GM11168 (cell line): ENCODE results near the gene UTS2B.

Source experiments
- in situ Hi-C: fragments of 300-500 bp; cut with MboI; formaldehyde crosslinking; loops from one replicate; pipeline ENCODE4 v1.12.0; 2022; ENCODE audit warnings: low sequenced_read_pairs; ENCODE audit not compliant: unreplicated experiment

UTS2B gene

DNA sequence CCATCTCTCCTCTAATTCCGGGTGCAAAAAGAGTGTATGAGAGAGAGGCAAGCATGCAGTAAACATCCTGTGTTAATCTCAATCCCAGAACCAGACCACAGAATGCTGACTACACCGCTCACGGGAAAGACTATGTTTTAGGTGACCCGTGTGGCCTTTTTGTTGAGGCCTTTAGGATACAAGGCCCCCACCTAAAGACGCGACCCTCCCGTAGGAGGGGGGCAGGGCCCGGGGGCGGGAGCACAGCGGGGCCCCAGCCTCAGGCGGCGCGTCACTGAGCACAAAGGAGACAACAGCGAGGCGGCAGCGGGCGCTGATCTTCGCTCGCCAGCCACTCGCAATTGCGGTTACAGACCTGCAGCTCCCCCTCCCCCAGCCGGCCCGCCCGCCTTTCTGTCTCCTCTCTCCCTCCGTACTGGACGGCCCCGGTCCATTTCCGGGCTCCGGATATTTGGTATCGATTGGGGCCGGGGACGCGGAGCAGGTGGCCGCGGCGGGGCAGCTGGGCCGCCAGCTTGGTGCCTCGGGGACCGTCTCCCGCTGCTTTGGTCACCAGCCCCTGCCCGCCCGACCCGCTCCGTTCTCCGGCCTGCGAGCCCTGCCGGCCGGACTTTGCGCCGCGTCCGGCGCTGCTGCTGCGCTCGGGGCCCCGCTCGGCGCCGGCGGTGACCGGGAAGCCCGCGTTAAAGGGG is 1.2 kb downstream of the UTS2B start, which contains the start of gene CCDC50:
TSS of gene CCDC50 (plus strand) at position 433 of the 692 bp plus-strand sequence. CDS start 281 bp downstream, outside the sequence.
- in situ Hi-C loops, result no loop called here

DNA sequence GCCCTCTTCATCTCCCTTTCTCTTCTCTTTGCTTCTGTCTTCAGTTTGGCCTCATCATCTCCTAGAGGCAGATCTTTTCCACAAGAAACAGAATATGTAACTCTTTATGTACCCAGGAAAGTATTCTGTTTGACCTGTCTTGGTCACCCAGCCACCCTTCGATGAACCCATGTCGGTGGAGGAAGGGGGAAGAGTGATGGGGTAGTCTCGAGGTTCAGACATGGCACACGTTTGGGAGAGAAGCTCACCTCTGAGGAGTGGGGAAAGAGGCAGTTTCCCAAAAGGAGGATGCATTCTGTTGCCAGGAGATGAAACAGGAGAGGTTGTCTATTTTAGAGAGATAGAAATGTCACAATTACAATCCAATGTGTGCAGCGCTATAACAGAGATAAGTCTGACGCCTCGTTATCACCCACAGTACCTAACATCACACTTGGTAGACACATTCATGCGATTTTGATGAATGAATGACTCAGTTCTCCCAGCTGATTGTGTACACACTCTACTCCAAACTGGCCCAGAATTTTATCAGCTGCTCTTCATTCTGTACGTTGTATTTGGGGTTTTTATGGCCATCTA is 1.9 kb downstream of the UTS2B start:
- in situ Hi-C loops, result no loop called here

DNA sequence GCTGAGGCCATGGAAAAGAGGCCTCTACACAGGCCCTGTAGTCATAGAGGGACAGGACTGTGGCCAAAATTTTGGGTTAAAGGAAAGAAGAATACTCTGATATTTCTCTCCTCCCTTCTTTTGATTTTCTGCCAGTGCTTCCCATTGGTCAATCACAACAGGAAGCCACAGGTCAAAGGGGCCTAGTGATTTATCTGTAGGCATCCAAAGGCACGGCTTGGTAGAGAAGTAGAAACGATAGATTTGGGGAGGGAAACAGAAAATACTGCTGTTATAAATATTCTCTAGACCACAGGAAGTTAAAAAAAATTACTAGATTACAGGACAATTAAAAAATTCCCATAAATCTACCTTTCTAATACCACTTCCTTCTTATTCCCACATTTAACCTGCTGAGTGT is 2.8 kb downstream of the UTS2B start:
- in situ Hi-C loops, result no loop called here

DNA sequence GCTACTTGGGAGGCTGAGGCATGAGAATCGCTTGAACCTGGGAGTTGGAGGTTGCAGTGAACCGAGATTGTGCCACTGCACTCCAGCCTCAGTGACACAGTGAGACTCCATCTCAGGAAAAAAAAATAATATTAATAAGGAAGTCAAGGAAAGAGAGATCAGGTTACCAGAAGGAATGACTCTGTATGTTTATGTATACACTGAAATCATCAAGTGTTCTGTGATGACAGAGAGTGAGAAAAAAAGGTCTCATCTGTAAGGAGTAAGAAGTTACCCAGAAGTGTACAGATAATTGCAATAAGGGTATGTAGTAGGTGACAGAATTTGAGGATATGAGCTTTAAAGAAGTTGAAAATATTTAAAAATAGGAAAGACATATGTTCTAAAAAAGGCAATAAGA is 5.4 kb downstream of the UTS2B start:
- in situ Hi-C loops, result no loop called here

DNA sequence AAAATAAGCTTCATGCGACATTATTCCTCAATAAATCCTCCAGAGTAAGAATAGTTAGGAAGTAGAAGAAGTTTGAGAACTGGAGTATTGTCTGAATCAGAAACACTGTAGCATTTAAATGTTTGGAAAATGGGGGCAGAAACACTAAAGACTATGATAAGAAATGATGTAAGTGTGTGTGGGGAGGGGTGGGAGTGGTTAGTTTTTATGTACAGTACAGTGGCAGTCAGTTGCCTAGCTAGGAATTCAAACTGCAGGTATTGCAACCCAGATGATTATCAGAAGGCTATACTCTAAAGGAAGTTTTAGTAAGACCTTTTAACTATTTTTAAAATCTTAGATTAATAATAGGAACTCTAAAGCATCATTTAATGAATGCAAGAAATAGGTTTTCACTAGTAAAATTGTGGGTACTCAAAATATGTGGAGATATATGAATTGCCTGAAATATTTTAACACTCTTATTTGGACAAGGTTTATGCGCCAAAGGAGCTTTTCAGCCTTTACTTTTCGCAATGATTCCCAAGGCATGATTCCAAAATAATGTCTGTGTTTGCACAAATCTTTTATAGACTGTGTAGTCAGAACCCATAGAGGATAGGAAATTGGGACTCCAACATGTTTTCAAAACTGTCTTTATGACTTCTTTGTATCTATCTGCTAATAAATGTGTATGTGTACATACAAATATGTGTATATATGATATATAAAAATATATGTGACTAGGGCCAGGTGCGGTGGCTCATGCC is 9.1 kb downstream of the UTS2B start:
- in situ Hi-C loops, result no loop called here

DNA sequence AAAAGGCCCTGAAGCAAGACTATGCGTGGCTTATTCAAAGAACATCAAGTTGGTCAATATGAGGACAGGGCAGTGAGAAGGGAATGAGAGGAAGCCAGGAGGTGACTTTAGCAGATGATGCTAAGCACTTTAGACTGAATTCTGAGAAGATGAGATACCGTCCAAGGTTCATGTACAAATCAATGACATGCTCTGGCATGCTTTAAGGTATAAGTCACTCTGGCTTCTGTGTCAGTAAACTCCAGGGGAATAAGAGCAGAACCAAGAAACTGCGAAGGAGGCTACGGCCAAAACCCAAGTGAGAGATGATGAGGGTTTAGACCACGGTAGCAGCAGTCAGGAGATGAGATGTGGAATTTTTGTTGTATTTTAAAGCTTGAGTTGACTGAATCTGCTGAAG is 10.0 kb downstream of the UTS2B start:
- in situ Hi-C loops, result no loop called here

DNA sequence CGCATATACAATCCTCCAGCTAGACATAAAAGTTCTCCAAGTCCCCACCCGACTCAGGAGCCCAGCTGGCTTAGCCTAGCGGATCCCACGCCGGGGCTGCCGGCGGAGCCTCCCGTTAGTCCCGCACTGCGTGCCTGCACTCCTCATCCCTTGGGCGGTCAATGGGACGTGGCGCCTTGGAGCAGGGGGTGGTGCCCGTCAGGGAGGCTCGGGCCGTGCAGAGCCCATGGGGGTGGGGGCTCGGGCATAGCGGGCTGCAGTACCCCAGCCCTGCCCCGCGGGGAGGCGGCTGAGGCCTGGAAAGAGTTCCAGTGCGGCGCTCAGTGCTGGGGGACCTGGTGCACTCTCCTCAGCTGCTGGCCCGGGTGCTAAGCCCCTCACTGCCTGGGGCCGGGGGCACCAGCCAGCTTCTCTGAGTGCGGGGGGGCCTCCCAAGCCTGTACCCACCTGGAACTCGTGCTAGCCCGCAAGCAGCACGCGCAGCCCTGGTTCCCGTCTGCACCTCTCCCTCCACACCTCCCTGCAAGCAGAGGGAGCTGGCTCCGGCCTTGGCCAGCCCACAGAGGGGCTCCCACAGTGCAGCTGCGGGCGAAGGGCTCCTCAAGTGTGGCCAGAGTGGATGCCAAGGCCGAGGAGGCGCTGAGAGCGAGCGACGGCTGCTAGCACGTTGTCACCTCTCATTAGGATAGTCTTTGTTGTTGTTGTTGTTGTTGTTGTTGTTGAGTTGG is 13.3 kb downstream of the UTS2B start:
- in situ Hi-C loops, result no loop called here

DNA sequence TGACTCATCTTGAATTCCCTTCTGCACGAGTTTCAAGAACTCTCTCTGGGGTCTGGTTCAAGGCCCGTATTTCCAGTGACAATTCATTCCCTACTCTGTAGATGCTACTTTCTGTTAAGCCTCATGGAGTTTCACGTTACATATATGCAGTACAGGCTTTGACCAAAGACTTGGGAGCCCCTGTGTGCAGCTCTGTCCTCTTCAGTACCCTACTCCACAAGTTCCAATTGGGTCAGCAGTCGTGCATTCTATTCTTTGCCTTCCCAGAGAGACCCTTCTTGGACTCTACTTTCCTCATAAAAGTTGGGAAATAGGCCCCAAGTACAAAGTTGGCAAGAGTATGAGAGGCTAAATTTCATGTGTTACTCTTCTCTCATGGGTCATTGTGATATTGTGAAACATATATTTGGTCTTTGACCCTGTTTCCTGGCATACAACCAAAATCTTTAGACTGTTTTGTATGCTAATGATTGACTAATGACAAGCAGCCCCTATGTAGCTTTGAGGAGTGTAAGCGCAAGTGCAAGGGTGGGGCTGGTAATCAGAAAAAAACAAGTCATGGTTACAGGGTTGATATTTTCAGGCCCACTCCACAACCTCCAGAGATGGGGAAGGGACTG is 16.1 kb downstream of the UTS2B start:
- in situ Hi-C loops, result no loop called here

DNA sequence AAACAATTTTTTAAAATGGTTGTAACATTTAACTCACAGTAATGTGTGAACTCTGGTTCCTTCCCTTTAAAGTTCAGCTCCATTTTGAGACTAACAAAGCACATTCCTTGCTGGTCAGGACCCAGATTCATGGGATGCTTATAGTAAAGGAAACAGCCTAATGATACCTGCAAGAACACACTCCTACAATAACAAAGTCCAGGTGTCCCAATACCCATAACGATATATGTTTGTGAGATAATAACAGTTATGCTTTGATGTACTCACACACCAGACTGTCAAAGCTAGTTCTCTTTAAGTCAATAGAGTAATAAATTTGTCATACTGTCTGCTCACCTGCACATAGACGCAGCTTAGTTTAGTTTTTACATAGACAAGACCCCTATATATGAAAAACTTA is 17.0 kb downstream of the UTS2B start:
- in situ Hi-C loops, result no loop called here

DNA sequence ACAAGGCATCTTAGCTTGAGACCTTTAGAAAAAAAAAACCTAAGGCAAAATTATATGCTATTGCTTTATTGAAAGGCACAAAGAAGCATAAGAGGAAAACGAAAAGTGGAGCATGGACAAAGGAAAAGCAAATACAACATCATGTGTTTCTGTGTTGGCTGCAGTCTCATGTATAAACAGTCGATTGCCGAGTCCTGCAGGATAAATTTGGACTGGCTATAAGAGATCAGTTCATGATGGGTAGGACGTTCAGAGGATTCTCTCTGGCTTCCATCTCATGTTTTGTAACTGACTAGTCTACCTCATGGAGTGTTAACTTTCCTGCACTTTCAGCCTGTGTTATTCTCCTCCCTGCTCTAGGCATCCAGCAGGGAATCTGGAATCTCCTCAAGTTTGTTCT is 23.0 kb downstream of the UTS2B start:
- in situ Hi-C loops, result no loop called here

DNA sequence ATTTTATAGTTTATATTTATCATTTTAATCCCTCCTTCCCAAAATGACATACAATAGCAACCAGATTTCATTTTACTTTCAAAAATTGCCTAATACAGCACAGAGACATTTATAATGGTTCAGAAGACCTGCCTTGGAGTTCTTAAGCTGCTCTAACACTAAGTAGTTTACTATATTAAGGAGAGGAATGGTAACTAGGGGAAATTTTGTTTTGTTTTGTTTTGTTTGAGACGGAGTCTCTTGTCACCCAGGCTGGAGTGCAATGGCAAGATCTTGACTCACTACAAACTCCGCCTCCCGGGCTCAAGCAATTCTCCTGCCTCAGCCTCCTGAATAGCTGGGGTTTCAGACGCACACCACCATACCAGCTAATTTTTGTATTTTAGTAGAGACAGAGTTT is 23.9 kb downstream of the UTS2B start:
- in situ Hi-C loops, result no loop called here

DNA sequence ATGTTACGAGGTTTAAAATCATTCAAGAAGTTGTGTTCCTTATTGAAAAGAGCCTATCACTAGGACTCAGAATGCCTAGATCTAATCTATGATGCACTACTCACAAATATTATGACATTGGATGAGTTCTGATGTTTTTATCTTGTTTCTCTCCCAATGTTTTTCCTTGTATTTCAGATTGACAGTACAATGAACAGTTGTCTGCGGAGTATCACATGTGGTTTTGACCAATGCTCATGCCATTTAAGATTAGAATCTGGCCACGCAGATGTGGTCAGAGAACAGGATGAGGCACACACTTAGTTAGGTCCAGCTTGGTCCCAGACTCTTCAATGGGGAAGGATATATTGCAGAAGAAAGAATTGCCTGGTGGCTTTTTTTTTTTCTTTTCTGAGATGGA is 26.7 kb downstream of the UTS2B start:
- in situ Hi-C loops, result no loop called here

DNA sequence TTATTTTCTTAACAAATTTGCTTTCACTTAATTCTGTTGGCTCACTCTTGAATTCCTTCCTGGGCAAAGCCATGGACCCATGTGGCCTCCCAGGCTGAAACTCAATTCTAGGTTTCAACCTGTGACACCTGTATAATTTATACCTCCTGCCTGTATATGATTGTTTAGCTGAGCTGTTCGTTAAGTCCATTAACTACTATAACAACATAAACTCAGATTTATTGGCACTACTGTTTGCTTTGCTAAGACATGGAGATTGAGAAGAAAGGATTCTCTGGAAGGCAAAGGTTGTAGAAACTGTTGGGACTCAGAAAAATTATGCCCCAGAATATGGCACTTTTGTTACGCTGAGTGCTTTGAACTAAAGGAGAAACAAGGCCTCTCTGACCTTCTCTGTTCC is 27.9 kb downstream of the UTS2B start:
- in situ Hi-C loops, result no loop called here

DNA sequence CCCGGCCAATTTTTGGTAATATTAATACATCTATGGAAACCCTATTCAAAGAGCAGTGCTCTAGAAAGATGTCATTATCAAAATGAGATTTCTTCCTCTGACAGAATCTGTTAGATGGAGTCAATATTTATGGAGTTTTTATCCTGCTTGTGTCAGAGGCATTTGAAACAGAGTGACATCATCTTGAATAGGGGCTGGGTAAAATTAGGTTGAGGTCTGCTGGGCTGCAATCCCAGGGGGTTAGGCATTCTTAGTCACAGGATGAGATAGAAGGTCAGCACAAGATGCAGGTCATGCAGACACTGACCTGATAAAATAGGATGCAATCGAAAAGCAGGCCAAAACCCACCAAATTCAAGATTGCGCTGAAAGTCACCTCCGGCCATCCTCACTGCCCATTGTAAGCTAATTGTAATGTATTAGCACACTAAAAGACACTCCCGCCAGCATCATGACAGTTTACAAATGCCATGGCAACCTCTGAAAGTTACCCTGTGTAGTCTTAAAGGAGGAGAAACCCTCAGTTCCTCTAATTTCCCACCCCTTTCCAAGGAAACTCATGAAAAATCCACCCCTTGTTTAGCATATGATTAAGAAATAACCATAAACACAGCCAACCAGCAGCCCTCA is 28.4 kb downstream of the UTS2B start:
- in situ Hi-C loops, result no loop called here

DNA sequence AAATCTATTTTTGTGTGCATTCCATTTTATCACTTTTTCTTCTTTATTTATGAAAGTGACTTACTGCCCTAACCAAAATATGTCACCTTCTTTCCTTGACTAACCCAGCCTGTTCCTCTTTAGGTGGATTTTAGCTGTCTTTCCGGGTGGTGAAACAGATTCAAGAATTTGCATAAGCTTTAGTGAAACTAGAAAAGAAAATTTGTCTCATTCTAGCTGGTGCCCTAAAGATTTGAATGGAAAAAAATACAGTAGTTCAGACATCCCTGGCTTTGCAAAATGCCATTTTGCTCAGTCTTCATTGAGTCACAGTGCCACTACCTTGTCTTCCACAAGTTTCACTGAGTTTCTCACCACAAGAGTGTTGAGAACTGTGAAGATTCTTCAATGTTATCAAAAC is 29.3 kb downstream of the UTS2B start:
- in situ Hi-C loops, result no loop called here

DNA sequence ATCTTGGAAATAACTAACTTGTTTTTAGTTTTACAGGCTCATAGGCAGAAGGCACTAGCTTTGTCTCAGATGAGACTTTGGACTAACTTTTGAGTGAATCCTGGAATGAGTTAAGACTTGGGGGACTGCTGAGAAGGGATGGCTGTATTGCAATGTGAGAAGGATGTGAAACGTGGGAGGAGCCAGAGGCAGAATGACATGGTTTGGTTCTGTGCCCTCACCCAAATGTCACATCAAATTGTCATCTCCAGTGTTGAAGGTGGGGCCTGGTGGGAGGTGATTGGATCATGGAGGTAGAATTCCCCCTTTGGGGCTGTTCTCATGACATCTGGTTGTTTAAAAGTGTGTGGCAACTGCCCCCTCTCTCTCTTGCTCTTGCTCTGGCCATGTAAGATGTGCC is 29.9 kb downstream of the UTS2B start:
- in situ Hi-C loops, result no loop called here

DNA sequence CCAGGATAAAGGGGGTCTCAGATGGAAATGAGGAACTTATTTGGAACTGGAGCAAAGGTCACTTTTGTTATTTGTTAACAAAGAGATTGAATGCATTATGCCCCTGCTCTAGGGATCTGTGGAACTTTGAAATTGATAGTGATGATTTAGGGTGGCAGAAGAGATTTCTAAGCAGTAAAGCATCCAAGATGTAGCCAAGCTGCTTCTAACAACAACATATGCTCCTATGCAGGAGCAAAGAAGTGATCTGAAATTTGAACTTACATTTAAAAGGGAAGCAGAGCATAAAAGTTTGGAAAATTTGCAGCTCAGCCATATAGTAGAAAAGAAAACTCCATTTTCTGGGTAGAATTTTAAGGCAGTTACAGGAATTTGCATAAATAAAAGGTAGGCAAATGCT is 31.5 kb downstream of the UTS2B start:
- in situ Hi-C loops, result no loop called here

DNA sequence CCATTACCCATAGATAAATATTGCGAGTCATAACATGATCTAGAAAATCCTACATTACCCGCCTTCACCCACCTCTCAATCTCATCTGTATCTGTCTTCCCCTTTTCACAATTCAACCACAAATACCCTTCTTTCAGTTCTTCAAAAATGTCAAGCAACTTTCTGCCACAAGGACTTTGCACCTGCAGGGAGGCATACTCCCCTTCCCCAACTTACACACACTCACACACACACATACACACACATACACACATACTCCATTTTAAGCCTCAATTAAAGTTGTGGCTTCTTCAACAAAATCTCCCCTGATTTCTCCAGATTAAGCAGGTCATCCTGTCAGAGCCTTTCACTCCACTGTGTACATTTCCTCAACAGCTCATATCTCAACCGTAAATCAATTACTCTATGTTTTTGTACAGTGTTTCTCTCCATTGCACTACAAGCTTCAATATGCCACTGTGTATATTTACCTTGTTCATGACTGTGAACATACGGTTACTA is 34.2 kb downstream of the UTS2B start:
- in situ Hi-C loops, result no loop called here

DNA sequence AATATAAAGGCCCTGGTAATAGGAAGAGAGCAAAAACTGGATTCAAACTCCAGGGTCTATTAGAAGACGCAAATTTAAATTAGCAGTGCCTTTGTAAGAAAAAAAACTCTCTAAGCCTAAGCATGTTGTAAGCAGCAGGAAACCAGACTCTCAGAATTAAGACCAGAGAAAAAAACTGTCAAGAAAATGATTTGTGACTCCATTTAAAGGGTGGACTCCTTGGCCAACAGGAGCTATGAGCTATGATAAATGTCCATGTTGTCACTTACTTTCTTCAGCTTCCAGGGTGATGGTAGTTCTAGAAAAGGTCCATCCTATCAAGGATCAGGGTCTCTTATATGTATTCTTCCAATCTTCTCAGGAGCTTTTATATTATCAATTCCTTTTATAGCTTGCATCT is 36.0 kb downstream of the UTS2B start:
- in situ Hi-C loops, result no loop called here
